Measurements from ENCODE around the gene ZNF878. TPM values are rescaled to one million over a fixed set of nuclear protein-coding genes. Genes with fewer than 3 reads are reported as not detected.

The ZNF878 gene
- total RNA-seq, 2 donors from 2014 or later, result 0.26 to 4.0 TPM

- no peak for DNase-seq
- no peak overlapping the region for H3K4me3 ChIP-seq
- H3K4me1 ChIP-seq, result no peaks in the 10 kb centered on the region
- H3K9me3 ChIP-seq, result peaks cover 0 to 62% (median 6%) of the 10 kb centered on the region in 3 donors
- no peaks in the 10 kb centered on the region for H3K27me3 ChIP-seq
- no peak overlapping the region for H3K27ac ChIP-seq
- H3K36me3 ChIP-seq (replicated peaks in 1 of 2; ENCODE audit: insufficient read depth in 1 of 2, low read depth in 2 of 2), result peaks cover 23 to 28% of the 10 kb centered on the region in 2 donors
- intact Hi-C loops (cut with DNase I), result no loop called here
- no peak for ATAC-seq
- TF ChIP-seq POLR2A (IDR thresholded peaks at IDR 0.05), result no peak
- TF ChIP-seq, protein P1, sequence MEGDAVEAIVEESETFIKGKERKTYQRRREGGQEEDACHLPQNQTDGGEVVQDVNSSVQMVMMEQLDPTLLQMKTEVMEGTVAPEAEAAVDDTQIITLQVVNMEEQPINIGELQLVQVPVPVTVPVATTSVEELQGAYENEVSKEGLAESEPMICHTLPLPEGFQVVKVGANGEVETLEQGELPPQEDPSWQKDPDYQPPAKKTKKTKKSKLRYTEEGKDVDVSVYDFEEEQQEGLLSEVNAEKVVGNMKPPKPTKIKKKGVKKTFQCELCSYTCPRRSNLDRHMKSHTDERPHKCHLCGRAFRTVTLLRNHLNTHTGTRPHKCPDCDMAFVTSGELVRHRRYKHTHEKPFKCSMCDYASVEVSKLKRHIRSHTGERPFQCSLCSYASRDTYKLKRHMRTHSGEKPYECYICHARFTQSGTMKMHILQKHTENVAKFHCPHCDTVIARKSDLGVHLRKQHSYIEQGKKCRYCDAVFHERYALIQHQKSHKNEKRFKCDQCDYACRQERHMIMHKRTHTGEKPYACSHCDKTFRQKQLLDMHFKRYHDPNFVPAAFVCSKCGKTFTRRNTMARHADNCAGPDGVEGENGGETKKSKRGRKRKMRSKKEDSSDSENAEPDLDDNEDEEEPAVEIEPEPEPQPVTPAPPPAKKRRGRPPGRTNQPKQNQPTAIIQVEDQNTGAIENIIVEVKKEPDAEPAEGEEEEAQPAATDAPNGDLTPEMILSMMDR (IDR thresholded peaks at IDR 0.05), result no peak
- WGBS, 2 donors, result 94 to 95% methylated on average over 9 of the region's 9 CpGs
These were observed 37.6 kb downstream of the ZNF878 start for GRCh38 chr19:12015015-12015752.

DNA sequence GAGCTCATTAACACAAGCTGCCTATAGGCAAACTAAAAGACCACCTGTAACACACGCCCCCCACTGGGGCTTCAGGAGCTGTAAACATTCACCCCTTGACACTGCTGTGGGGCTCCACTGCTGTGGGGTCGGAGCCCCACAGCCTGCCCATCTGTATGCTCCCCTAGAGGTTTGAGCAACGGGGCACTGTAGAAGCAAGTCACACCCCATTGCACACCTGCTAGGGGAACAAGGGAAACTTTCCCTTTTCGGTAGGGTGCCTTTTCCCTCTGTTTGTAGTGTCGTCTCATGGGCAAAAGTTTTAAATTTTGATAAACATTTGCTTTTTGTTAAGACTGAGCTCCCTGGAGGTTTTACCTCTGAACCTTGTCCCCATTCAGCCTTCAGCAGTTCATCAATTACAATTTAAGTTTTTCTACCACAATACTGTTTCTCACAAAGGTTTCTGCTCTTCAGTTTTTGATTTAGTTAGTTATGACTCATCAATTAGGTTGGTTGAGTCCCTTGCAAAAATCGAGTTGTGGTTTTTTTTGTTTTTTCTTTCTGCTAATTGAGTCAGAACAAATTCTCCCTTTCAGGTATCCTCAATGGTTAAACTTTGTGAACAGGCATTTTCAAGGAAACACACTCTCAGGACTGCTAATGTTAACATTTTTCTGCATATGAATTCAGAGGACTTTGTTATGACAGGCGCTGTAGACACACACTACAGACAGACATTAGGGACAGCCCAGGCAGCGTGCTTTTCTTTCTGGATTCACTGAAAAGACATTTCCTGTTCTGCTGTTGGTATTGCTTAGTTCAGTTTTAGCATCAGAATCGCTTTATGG lies 52.4 kb downstream of the ZNF878 start:
- no peak for DNase-seq
- 82 to 85% methylated on average over 8 to 9 of the region's 9 CpGs for WGBS, 2 donors
- H3K27me3 ChIP-seq, result no peaks in the 10 kb centered on the region
- H3K4me3 ChIP-seq, result no peak overlapping the region
- H3K36me3 ChIP-seq (replicated peaks in 1 of 2; ENCODE audit: insufficient read depth in 1 of 2, low read depth in 2 of 2), result no peaks in the 10 kb centered on the region
- no peaks in the 10 kb centered on the region for H3K9me3 ChIP-seq
- ATAC-seq, result no peak
- intact Hi-C loops (cut with DNase I), result no loop called here
- H3K4me1 ChIP-seq, result no peaks in the 10 kb centered on the region
- TF ChIP-seq POLR2A (IDR thresholded peaks at IDR 0.05), result no peak
- TF ChIP-seq, protein P1 (IDR thresholded peaks at IDR 0.05), result no peak
- no peak overlapping the region for H3K27ac ChIP-seq

DNA sequence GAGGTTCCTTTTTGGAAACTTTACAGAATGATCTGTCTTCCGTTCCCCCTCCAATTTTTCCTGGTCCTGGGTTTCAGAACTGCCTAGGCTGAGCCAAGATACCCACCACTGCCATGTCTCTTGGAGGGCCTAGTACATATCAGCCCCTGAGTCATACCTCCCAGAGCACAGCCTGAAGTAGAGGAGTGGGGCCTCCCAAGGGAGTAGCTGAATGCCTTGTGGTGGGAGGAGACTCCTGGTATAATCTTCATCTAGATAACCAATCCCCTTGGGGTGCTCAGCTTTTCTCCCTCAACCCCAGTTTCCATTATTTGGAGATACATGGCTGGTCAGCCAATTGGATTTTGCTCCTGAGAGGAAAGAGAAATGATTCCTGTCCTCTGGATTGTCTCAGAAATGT lies 57.6 kb downstream of the ZNF878 start:
- no peak for TF ChIP-seq POLR2A (IDR thresholded peaks at IDR 0.05)
- TF ChIP-seq, protein P1 (IDR thresholded peaks at IDR 0.05), result no peak
- Histone ChIP-seq H3K9me3 (no peaks in the 10 kb centered on the region), H3K4me3 (no peak overlapping the region), H3K36me3 (replicated peaks in 1 of 2; ENCODE audit: insufficient read depth in 1 of 2, low read depth in 2 of 2) (no peaks in the 10 kb centered on the region), H3K27me3 (no peaks in the 10 kb centered on the region), H3K4me1 (no peaks in the 10 kb centered on the region), H3K27ac (no peak overlapping the region)
- no peak for DNase-seq
- WGBS, 2 donors, result 88 to 91% methylated on average over 1 of the region's 1 CpG
- intact Hi-C loops (cut with DNase I), result loop anchor here (10.0 kb wide), 1 partner anchor 210 kb away; no protein-coding TSS in a partner anchor
- ATAC-seq, result no peak

Small RNA genes within 50 kb of the gene (small RNA-seq; reads per million reads assigned to genes)
- not detected for gene RF00019
- gene RNA5SP464, result not detected
- not detected for gene RNA5SP465
- gene RNA5SP466, result not detected

Other genes with a start within 250 kb of the ZNF878 start
- 10 to 100 TPM in 1 of 2 donors, 1 to 10 TPM in 1; 6.0 to 11.9 TPM for gene ZNF440, start 238.7 kb downstream of the ZNF878 start, total RNA-seq
- gene ZNF439, start 204.2 kb downstream of the ZNF878 start, total RNA-seq, result 1 to 10 TPM; 4.4 to 7.9 TPM
- gene ZNF69, start 165.2 kb downstream of the ZNF878 start, total RNA-seq, result 10 to 100 TPM; 13.2 to 14.8 TPM
- gene ZNF700, start 127.9 kb downstream of the ZNF878 start, total RNA-seq, result 10 to 100 TPM; 16.3 to 26.4 TPM
- gene ZNF763, start 87.9 kb downstream of the ZNF878 start, total RNA-seq, result 1 to 10 TPM in 1 of 2 donors, under 1 TPM in 1; 0.66 to 2.9 TPM
- gene ZNF433, start 17.3 kb downstream of the ZNF878 start, total RNA-seq, result 1 to 10 TPM; 9.1 to 9.2 TPM
- 1 to 10 TPM; 4.3 to 6.0 TPM for gene ZNF844, start 11.8 kb upstream of the ZNF878 start, total RNA-seq
- 1 to 10 TPM in 1 of 2 donors, under 1 TPM in 1; 0.66 to 4.9 TPM for gene ZNF20, start 87.4 kb upstream of the ZNF878 start, total RNA-seq
- 1 to 10 TPM; 2.3 to 2.9 TPM for gene ZNF625, start 103.8 kb upstream of the ZNF878 start, total RNA-seq
- gene ZNF136, start 110.1 kb upstream of the ZNF878 start, total RNA-seq, result 1 to 10 TPM; 3.4 to 4.0 TPM
- 10 to 100 TPM in 1 of 2 donors, 1 to 10 TPM in 1; 8.8 to 10.5 TPM for gene ZNF44, start 241.9 kb upstream of the ZNF878 start, total RNA-seq